ENCODE measurements around the gene ZBTB40. TPM values are rescaled to one million over a fixed set of nuclear protein-coding genes. Genes with fewer than 3 reads are reported as not detected.

Gene ZBTB40
- polyA plus RNA-seq, 3 donors: 1.1 to 17.8 (median 1.3) TPM

- Mint-ChIP-seq H3K27ac (no peak overlapping the region), H3K4me1 (peaks cover 2% of the 10 kb centered on the region), H3K4me3 (no peak overlapping the region), H3K27me3 (ENCODE audit: low read depth in 3 of 3) (no peaks in the 10 kb centered on the region), H3K9me3 (no peaks in the 10 kb centered on the region), H3K36me3 (peaks cover 80 to 83% of the 10 kb centered on the region in 2 donors)
- peaks cover 41 to 86% of the 10 kb centered on the region in 2 donors for H3K36me3 ChIP-seq (replicated peaks in 1 of 2; ENCODE audit: control insufficient read depth in 1 of 2, insufficient read depth in 2 of 2, low read length in 2 of 2)
- intact Hi-C loops (cut with micrococcal nuclease): no loop called here
- H3K27me3 ChIP-seq (ENCODE audit: control insufficient read depth in 2 of 2, insufficient read depth in 2 of 2, low read length in 2 of 2): no peaks in the 10 kb centered on the region
- H3K79me2 ChIP-seq (ENCODE audit: insufficient read depth, low read length): no peaks in the 10 kb centered on the region
- TF ChIP-seq CTCF (IDR thresholded peaks at IDR 0.05): no peak
- no peak overlapping the region for H3K4me2 ChIP-seq (replicated peaks; ENCODE audit: extremely low read depth, low read length, poor library complexity, severe bottlenecking)
- H3K4me1 ChIP-seq (ENCODE audit: control insufficient read depth in 1 of 2, insufficient read depth in 2 of 2, low read length in 2 of 2): no peaks in the 10 kb centered on the region
- H3K9ac ChIP-seq (ENCODE audit: insufficient read depth, low read length, poor library complexity, severe bottlenecking): no peak overlapping the region
- no peak for DNase-seq
- WGBS (ENCODE audit: insufficient coverage): 95% methylated on average over 4 of the region's 7 CpGs
- H2AFZ ChIP-seq (ENCODE audit: insufficient read depth, low read depth, low read length, poor library complexity, severe bottlenecking): no peak overlapping the region
- H3K4me3 ChIP-seq (replicated peaks in 1 of 3; ENCODE audit: low read depth in 2 of 3, low read length in 3 of 3): no peak overlapping the region
- no peaks in the 10 kb centered on the region for H3K9me3 ChIP-seq (replicated peaks in 1 of 2; ENCODE audit: control insufficient read depth in 1 of 2, insufficient read depth in 1 of 2, low read length in 2 of 2)
- H4K20me1 ChIP-seq (ENCODE audit: insufficient read depth, low read length): no peaks in the 10 kb centered on the region
- no peak overlapping the region for H3K27ac ChIP-seq (ENCODE audit: low read depth in 1 of 2, low read length in 2 of 2)
Measured at GRCh38 chr1:22528451-22528850, 76.8 kb downstream of the ZBTB40 start.

- Histone ChIP-seq H3K36me3 (replicated peaks in 1 of 2; ENCODE audit: control insufficient read depth in 1 of 2, insufficient read depth in 2 of 2, low read length in 2 of 2) (peaks cover 27 to 76% of the 10 kb centered on the region in 2 donors), H3K79me2 (ENCODE audit: insufficient read depth, low read length) (no peaks in the 10 kb centered on the region), H4K20me1 (ENCODE audit: insufficient read depth, low read length) (no peaks in the 10 kb centered on the region), H3K4me1 (ENCODE audit: control insufficient read depth in 1 of 2, insufficient read depth in 2 of 2, low read length in 2 of 2) (no peaks in the 10 kb centered on the region), H3K4me3 (replicated peaks in 1 of 3; ENCODE audit: low read depth in 2 of 3, low read length in 3 of 3) (no peak overlapping the region), H2AFZ (ENCODE audit: insufficient read depth, low read depth, low read length, poor library complexity, severe bottlenecking) (no peak overlapping the region), H3K4me2 (replicated peaks; ENCODE audit: extremely low read depth, low read length, poor library complexity, severe bottlenecking) (no peak overlapping the region), H3K9me3 (replicated peaks in 1 of 2; ENCODE audit: control insufficient read depth in 1 of 2, insufficient read depth in 1 of 2, low read length in 2 of 2) (no peaks in the 10 kb centered on the region), H3K27ac (ENCODE audit: low read depth in 1 of 2, low read length in 2 of 2) (no peak overlapping the region), H3K27me3 (ENCODE audit: control insufficient read depth in 2 of 2, insufficient read depth in 2 of 2, low read length in 2 of 2) (no peaks in the 10 kb centered on the region), H3K9ac (ENCODE audit: insufficient read depth, low read length, poor library complexity, severe bottlenecking) (no peak overlapping the region)
- Mint-ChIP-seq H3K4me1 (no peaks in the 10 kb centered on the region), H3K27me3 (ENCODE audit: low read depth in 3 of 3) (no peaks in the 10 kb centered on the region), H3K27ac (peak overlapping the region in 1 of 7 donors; percentile 7), H3K9me3 (no peaks in the 10 kb centered on the region), H3K4me3 (no peak overlapping the region), H3K36me3 (peaks cover 70 to 73% of the 10 kb centered on the region in 2 donors)
- no peak for TF ChIP-seq CTCF (IDR thresholded peaks at IDR 0.05)
- no peak for DNase-seq
- WGBS (ENCODE audit: insufficient coverage): 93% methylated on average over 9 of the region's 12 CpGs
- intact Hi-C loops (cut with micrococcal nuclease): no loop called here
Measured at GRCh38 chr1:22529901-22530621, 78.4 kb downstream of the ZBTB40 start.
